K562 (cell line): Measurements from ENCODE around the gene CIAO2B. TPM values are rescaled to one million over a fixed set of nuclear protein-coding genes. Genes with fewer than 3 reads are reported as not detected.

Experiments used
- BACH1 ChIP-seq: fragments of 200-800 bp; sonication (Bioruptor generic); IDR thresholded peaks from 2 replicates; pipeline ENCODE4 v1.6.1; 2016; ENCODE audit warnings: missing genetic modification characterization, missing compliant biosample characterization
- NR1H2 ChIP-seq: sonication (generic); formaldehyde crosslinking; IDR thresholded peaks from 2 replicates; pipeline ENCODE4 v1.4.0; 2020; ENCODE audit warnings: mild to moderate bottlenecking, missing genetic modification reagents
- RFX7 ChIP-seq: fragments of 250-450 bp; sonication (Bioruptor Pico); IDR thresholded peaks from 2 replicates; pipeline ENCODE4 v1.5.1; 2021; ENCODE audit warnings: mild to moderate bottlenecking
- SPI1 ChIP-seq: IDR thresholded peaks from 2 replicates; pipeline ENCODE4 v1.6.1; 2011; ENCODE audit warnings: low read depth, low read length, control low read depth, borderline replicate concordance
- ZNF398 ChIP-seq: fragments of 250-450 bp; sonication (Bioruptor Pico); IDR thresholded peaks from 2 replicates; pipeline ENCODE4 v1.8.0; 2021; ENCODE audit warnings: moderate library complexity, mild to moderate bottlenecking, inconsistent platforms
- ZNF445 ChIP-seq: fragments of 250-450 bp; sonication (Bioruptor Pico); IDR thresholded peaks from 2 replicates; pipeline ENCODE4 v1.4.0; 2020; ENCODE audit warnings: low read depth, mild to moderate bottlenecking, moderate library complexity
- ZNF592 ChIP-seq: fragments of 450-650 bp; IDR thresholded peaks from 2 replicates; pipeline ENCODE4 v1.6.1; 2017; ENCODE audit warnings: antibody characterized with exemption, mild to moderate bottlenecking
- ZSCAN32 ChIP-seq: fragments of 450-650 bp; formaldehyde crosslinking; IDR thresholded peaks from 2 replicates; pipeline ENCODE4 v1.4.0; 2020; ENCODE audit warnings: mild to moderate bottlenecking, moderate library complexity
- polyA plus RNA-seq, 8 experiments: library from polyadenylated mRNA; depleted of rRNA in 4 of 8; stranded (reverse) in 5 of 8; unstranded in 3 of 8; fragments of >200 nt; fragmentation: Nextera tagmentation in 2 of 8; fragmentation: Illumina TruSeq in 1 of 8; extraction: Ambion mirVana in 2 of 8; extraction: Trizol in 1 of 8; gene quantifications; 2 replicates each; pipeline versions ENCODE4 v1.2.1 to v1.2.3, GENCODE V29; 2011 to 2014; ENCODE audit warnings: inconsistent platforms in 1 of 8, missing spikeins in 1 of 8
- total RNA-seq, 7 experiments: library from RNA; depleted of rRNA in 6 of 7; stranded (reverse); fragments of >200 nt in 6 of 7; fragmentation: Illumina TruSeq in 2 of 7; extraction: Trizol in 2 of 7; gene quantifications; 2 replicates each; pipeline versions ENCODE4 v1.2.1 to v1.2.3, GENCODE V29; 2011 to 2021; ENCODE audit warnings: low replicate concordance in 1 of 7
- TF ChIP-seq, protein P1 (sequence below): fragments of 450-650 bp; IDR thresholded peaks from 2 replicates; pipeline ENCODE4 v1.6.1; 2016; ENCODE audit warnings: antibody characterized with exemption
- TF ChIP-seq, protein P2 (sequence below): fragments of 250-450 bp; sonication (Bioruptor Pico); IDR thresholded peaks from 2 replicates; pipeline ENCODE4 v1.4.0; 2020; ENCODE audit warnings: mild to moderate bottlenecking, moderate library complexity

Gene CIAO2B
- total and polyA plus RNA-seq, 9 of the 15 experiments (the other 6 are each of a cell fraction or from before 2014, with no cell fraction given): 86.8 to 182 (median 113) TPM

DNA sequence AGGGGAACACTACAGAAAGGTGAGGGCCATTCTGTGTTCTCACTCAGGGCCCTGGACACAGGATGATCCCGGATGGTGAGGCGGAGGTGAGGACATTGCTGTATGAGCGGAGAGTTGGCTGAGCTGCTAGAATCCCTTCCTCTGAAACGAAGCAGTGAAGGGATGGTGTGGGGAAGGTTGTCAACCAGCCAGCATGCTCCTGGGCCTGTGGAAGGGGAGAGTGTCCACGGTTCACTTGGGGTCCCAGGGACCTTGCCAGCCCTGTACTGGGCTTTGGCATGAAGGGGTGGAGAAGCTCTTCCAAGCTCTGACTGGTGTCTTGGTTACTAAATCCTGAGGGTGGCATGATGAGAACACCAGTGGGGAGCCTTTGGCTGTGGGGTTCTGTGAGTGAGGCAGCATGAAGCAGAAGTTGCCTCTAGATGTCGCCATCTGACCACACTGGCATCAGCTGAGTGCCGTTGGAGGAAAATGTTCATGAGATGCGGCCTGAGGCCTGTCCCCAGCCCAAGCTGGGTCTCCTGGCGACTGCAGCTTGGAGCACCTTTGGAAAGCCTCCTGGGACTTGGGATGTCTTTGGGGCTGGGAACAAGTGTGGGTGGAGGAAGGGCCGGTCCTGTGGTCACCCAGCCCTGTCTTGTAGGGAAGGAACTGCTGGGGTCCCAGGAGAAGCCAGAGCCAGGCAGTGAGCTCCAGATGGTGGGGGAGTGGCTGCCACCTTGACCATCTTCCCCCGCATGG is 39.1 kb downstream of the CIAO2B start (continued):
- TF ChIP-seq ZNF592 (no peak), ZNF445 (CRISPR knock-in tag) (no peak), RFX7 (CRISPR knock-in tag) (no peak), ZSCAN32 (CRISPR knock-in tag) (no peak), ZNF398 (CRISPR knock-in tag) (no peak), NR1H2 (CRISPR knock-in tag) (no peak), SPI1 (no peak), BACH1 (no peak)
- TF ChIP-seq, protein P1, sequence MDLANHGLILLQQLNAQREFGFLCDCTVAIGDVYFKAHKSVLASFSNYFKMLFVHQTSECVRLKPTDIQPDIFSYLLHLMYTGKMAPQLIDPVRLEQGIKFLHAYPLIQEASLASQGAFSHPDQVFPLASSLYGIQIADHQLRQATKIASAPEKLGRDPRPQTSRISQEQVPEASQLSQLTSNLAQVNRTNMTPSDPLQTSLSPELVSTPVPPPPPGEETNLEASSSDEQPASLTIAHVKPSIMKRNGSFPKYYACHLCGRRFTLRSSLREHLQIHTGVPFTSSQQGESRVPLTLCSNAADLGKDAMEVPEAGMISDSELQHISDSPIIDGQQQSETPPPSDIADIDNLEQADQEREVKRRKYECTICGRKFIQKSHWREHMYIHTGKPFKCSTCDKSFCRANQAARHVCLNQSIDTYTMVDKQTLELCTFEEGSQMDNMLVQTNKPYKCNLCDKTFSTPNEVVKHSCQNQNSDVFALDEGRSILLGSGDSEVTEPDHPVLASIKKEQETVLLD: 0 out of 2 replicates have a peak, but pooled peaks have one; percentile 37
- TF ChIP-seq, protein P2, sequence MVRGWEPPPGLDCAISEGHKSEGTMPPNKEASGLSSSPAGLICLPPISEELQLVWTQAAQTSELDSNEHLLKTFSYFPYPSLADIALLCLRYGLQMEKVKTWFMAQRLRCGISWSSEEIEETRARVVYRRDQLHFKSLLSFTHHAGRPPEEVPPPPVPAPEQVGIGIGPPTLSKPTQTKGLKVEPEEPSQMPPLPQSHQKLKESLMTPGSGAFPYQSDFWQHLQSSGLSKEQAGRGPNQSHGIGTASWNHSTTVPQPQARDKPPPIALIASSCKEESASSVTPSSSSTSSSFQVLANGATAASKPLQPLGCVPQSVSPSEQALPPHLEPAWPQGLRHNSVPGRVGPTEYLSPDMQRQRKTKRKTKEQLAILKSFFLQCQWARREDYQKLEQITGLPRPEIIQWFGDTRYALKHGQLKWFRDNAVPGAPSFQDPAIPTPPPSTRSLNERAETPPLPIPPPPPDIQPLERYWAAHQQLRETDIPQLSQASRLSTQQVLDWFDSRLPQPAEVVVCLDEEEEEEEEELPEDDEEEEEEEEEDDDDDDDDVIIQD (CRISPR knock-in tag): no peak
